ENCODE measurements around the gene OR6S1. TPM values are rescaled to one million over a fixed set of nuclear protein-coding genes. Genes with fewer than 3 reads are reported as not detected.
"Not testable (repeated sequence)": the region's sequence is repeated elsewhere in the genome, so short reads cannot be mapped to it uniquely, and the experiment has no call there.

OR6S1 gene
- total RNA-seq, 1 experiment from 2014 or later: not detected

GRCh38 chr14:20679907-20680306 lies 38.4 kb upstream of the OR6S1 start:
- peak overlapping the region; percentile 85 for H3K9ac ChIP-seq (ENCODE audit: low read length)
- no peak for DNase-seq
- H3K4me3 ChIP-seq (ENCODE audit: low read length): peak overlapping the region; percentile 78
- H3K27ac ChIP-seq (ENCODE audit: low read length): no peak overlapping the region
- no peaks in the 10 kb centered on the region for H3K79me2 ChIP-seq (ENCODE audit: low read length)
- H2AFZ ChIP-seq (ENCODE audit: low read length): peak overlapping the region; percentile 80
- no peaks in the 10 kb centered on the region for H3K27me3 ChIP-seq (ENCODE audit: low read length)
- no peaks in the 10 kb centered on the region for H3K9me2 ChIP-seq (replicated peaks; ENCODE audit: insufficient read depth, low read length)
- H3K4me2 ChIP-seq (ENCODE audit: low read depth, low read length, poor library complexity, severe bottlenecking): peak overlapping the region; percentile 93
- H3K36me3 ChIP-seq (ENCODE audit: insufficient read depth, low read length): no peaks in the 10 kb centered on the region
- H4K20me1 ChIP-seq (ENCODE audit: insufficient read depth, low read depth, low read length): no peaks in the 10 kb centered on the region
- peaks cover 48% of the 10 kb centered on the region for H3K4me1 ChIP-seq (ENCODE audit: low read length)
- no peaks in the 10 kb centered on the region for H3K9me3 ChIP-seq (ENCODE audit: low read length)

DNA sequence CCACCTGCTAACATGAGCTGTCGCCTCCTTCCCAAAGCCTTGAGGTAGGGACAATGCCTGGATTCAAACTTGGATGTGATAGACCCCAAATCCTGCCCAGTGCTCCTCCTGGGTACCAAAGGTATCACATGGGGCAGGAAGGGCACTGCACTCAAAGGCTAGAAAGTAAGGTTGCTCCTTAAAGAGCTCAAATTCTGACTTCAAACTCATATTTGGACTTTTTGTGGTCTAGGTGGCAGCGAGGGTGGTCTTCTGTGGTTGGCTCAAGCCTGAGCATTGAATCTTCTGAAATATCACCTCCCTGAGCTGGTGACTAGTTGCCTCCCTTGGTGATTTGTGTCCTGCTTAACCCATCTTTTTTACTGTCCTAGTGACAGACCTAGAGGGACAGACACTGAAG lies 34.6 kb upstream of the OR6S1 start:
- Histone ChIP-seq H3K27ac (ENCODE audit: low read length) (no peak overlapping the region), H4K20me1 (ENCODE audit: insufficient read depth, low read depth, low read length) (no peaks in the 10 kb centered on the region), H3K4me3 (ENCODE audit: low read length) (no peak overlapping the region), H3K4me1 (ENCODE audit: low read length) (peaks cover 16% of the 10 kb centered on the region), H3K27me3 (ENCODE audit: low read length) (no peaks in the 10 kb centered on the region), H2AFZ (ENCODE audit: low read length) (no peak overlapping the region), H3K79me2 (ENCODE audit: low read length) (no peaks in the 10 kb centered on the region), H3K36me3 (ENCODE audit: insufficient read depth, low read length) (no peaks in the 10 kb centered on the region), H3K9me3 (ENCODE audit: low read length) (no peaks in the 10 kb centered on the region), H3K9ac (ENCODE audit: low read length) (no peak overlapping the region), H3K4me2 (ENCODE audit: low read depth, low read length, poor library complexity, severe bottlenecking) (no peak overlapping the region), H3K9me2 (replicated peaks; ENCODE audit: insufficient read depth, low read length) (no peaks in the 10 kb centered on the region)
- DNase-seq: no peak

DNA sequence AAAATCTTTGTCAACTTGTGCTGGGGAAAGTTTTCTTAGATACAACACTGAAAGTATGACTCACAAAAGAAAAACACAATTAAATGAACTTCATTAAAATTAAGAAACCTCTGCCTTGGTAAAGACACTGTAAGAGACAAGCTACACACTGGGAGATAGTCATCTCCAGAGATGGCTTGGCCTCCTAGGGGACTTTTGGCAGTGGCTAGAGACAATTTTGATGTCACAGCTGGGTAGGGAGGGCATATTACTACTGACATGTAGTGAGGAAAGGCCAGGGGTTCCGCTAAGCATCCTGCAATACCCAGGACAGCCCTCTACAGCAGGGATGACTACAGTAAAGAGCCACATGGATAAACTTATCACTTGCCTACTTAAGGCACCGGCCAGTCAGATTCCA lies 34.2 kb upstream of the OR6S1 start:
- Histone ChIP-seq H3K36me3 (ENCODE audit: insufficient read depth, low read length) (no peaks in the 10 kb centered on the region), H3K4me3 (ENCODE audit: low read length) (no peak overlapping the region), H3K9me3 (ENCODE audit: low read length) (no peaks in the 10 kb centered on the region), H3K9me2 (replicated peaks; ENCODE audit: insufficient read depth, low read length) (no peaks in the 10 kb centered on the region), H3K27me3 (ENCODE audit: low read length) (no peaks in the 10 kb centered on the region), H3K4me1 (ENCODE audit: low read length) (peaks cover 12% of the 10 kb centered on the region), H3K4me2 (ENCODE audit: low read depth, low read length, poor library complexity, severe bottlenecking) (no peak overlapping the region), H3K27ac (ENCODE audit: low read length) (no peak overlapping the region), H3K9ac (ENCODE audit: low read length) (no peak overlapping the region), H4K20me1 (ENCODE audit: insufficient read depth, low read depth, low read length) (no peaks in the 10 kb centered on the region), H3K79me2 (ENCODE audit: low read length) (no peaks in the 10 kb centered on the region), H2AFZ (ENCODE audit: low read length) (no peak overlapping the region)
- DNase-seq: no peak

DNA sequence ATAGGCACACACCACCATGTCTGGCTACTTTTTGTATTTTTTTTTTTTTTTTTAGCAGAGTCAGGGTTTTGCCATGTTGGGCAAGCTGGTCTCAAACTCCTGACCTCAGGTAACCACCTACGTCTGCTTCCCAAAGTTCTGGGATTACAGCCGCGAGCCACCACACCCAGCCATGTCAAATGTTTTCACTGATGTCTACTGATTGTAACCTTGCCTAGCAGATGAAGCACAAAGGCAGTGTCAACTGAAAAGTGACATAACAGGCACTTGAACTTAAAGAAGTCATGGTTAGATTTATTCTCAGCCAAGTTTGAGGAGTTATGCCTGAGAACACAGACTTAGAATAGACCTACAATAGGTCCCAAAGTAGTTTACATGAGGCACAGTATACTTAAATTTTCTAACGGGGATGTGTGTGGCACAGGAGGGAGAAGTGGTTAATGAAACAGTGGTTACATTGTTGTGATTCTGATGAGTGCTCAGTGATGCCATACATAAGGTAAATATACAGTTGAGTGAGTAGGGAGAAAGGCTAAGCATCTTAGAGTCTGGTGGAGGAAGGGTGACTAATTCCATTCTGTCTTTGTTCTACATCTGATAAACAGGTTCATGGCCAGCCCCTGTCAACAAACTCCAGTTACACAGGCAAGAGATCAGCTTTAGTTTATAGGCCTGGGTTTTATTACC lies 30.2 kb upstream of the OR6S1 start:
- DNase-seq: no peak
- no peak overlapping the region for H3K27ac ChIP-seq (ENCODE audit: low read length)
- H3K36me3 ChIP-seq (ENCODE audit: insufficient read depth, low read length): no peaks in the 10 kb centered on the region
- H2AFZ ChIP-seq (ENCODE audit: low read length): no peak overlapping the region
- 0 out of 2 replicates have a peak, but pooled peaks cover 3% of the 10 kb centered on the region for H3K4me1 ChIP-seq (ENCODE audit: low read length)
- H3K9ac ChIP-seq (ENCODE audit: low read length): no peak overlapping the region
- no peaks in the 10 kb centered on the region for H4K20me1 ChIP-seq (ENCODE audit: insufficient read depth, low read depth, low read length)
- H3K79me2 ChIP-seq (ENCODE audit: low read length): no peaks in the 10 kb centered on the region
- no peaks in the 10 kb centered on the region for H3K9me3 ChIP-seq (ENCODE audit: low read length)
- no peaks in the 10 kb centered on the region for H3K27me3 ChIP-seq (ENCODE audit: low read length)
- no peak overlapping the region for H3K4me3 ChIP-seq (ENCODE audit: low read length)
- H3K9me2 ChIP-seq (replicated peaks; ENCODE audit: insufficient read depth, low read length): no peaks in the 10 kb centered on the region
- H3K4me2 ChIP-seq (ENCODE audit: low read depth, low read length, poor library complexity, severe bottlenecking): no peak overlapping the region

DNA sequence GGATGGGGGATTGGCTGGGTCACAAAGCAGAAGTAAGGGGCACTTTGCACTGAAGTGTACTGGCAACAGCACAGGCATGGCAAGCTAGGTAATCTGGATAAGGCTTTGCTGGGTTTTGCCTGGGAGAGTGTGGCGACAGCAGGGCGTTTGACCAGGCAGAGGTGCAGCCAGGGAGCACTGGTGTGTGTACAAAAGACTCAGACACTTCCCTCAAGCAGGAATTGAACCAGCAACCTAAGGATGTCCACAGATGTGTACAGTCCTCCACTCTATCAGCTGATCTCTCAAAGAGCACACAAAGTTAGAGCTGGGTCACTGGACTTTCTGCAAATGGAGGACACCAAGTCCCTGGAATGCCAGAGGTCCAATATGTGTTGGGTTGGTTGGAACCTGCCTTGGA lies 27.5 kb upstream of the OR6S1 start:
- Histone ChIP-seq H3K27ac (ENCODE audit: low read length) (no peak overlapping the region), H3K9ac (ENCODE audit: low read length) (no peak overlapping the region), H2AFZ (ENCODE audit: low read length) (no peak overlapping the region), H3K27me3 (ENCODE audit: low read length) (no peaks in the 10 kb centered on the region), H4K20me1 (ENCODE audit: insufficient read depth, low read depth, low read length) (no peaks in the 10 kb centered on the region), H3K9me3 (ENCODE audit: low read length) (no peaks in the 10 kb centered on the region), H3K79me2 (ENCODE audit: low read length) (no peaks in the 10 kb centered on the region), H3K4me3 (ENCODE audit: low read length) (no peak overlapping the region), H3K9me2 (replicated peaks; ENCODE audit: insufficient read depth, low read length) (no peaks in the 10 kb centered on the region), H3K4me1 (ENCODE audit: low read length) (0 out of 2 replicates have a peak, but pooled peaks cover 3% of the 10 kb centered on the region), H3K4me2 (ENCODE audit: low read depth, low read length, poor library complexity, severe bottlenecking) (no peak overlapping the region), H3K36me3 (ENCODE audit: insufficient read depth, low read length) (no peaks in the 10 kb centered on the region)
- no peak for DNase-seq

DNA sequence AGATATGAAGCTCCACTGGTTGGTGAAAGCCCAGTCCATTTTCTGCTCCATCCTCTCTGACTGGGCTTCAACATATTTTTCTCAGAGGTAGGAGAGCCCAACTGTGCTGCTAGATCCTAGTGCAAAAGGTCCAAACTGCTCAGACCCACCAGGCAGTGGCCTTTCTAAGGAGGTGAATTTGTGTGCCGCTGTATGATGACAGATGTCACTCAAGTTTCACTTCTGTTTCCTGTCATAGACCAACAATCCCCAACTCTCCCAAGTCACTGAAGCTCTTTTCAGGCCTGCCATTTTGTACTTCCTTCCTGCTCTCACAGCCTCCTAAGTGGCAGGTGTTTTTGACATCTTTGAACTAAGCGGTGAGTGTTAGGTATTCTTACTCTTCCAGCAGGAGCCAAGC lies 26.5 kb upstream of the OR6S1 start:
- Histone ChIP-seq H3K9me3 (ENCODE audit: low read length) (no peaks in the 10 kb centered on the region), H3K9ac (ENCODE audit: low read length) (no peak overlapping the region), H3K4me1 (ENCODE audit: low read length) (0 out of 2 replicates have a peak, but pooled peaks cover 3% of the 10 kb centered on the region), H3K27ac (ENCODE audit: low read length) (no peak overlapping the region), H3K79me2 (ENCODE audit: low read length) (no peaks in the 10 kb centered on the region), H2AFZ (ENCODE audit: low read length) (no peak overlapping the region), H3K9me2 (replicated peaks; ENCODE audit: insufficient read depth, low read length) (no peaks in the 10 kb centered on the region), H3K4me3 (ENCODE audit: low read length) (no peak overlapping the region), H3K4me2 (ENCODE audit: low read depth, low read length, poor library complexity, severe bottlenecking) (no peak overlapping the region), H3K27me3 (ENCODE audit: low read length) (no peaks in the 10 kb centered on the region), H3K36me3 (ENCODE audit: insufficient read depth, low read length) (no peaks in the 10 kb centered on the region), H4K20me1 (ENCODE audit: insufficient read depth, low read depth, low read length) (no peaks in the 10 kb centered on the region)
- DNase-seq: no peak

DNA sequence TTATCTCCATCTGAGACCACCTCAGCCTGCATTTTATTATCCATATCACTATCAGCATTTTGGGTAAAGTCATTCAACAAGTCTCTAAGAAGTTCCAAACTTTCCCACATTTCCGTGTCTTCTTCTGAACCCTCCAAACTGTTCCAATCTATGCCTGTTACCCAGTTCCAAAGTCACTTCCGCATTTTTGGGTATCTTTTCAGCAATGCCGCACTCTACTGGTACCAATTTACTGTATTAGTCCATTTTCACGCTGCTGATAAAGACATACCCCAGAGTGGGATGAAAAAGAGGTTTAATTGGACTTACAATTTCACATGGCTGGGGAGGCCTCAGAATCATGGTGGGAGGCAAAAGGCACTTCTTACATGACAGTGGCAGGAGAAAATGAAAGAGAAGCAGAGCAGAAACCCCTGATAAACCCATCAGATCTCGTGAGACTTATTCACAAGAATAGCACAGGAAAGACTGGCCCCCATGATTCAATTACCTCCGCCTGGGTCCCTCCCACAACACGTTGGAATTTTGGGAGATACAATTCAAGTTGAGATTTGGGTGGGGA lies 25.0 kb upstream of the OR6S1 start:
- DNase-seq: peak; percentile 53
- not testable (repeated sequence) for H3K36me3 ChIP-seq (ENCODE audit: insufficient read depth, low read length); H3K9me3 ChIP-seq (ENCODE audit: low read length); H2AFZ ChIP-seq (ENCODE audit: low read length); H3K27me3 ChIP-seq (ENCODE audit: low read length); H3K79me2 ChIP-seq (ENCODE audit: low read length); H3K4me1 ChIP-seq (ENCODE audit: low read length); H3K27ac ChIP-seq (ENCODE audit: low read length); H3K9me2 ChIP-seq (replicated peaks; ENCODE audit: insufficient read depth, low read length); H4K20me1 ChIP-seq (ENCODE audit: insufficient read depth, low read depth, low read length)
- peak overlapping the region; percentile 41 for H3K9ac ChIP-seq (ENCODE audit: low read length)
- H3K4me2 ChIP-seq (ENCODE audit: low read depth, low read length, poor library complexity, severe bottlenecking): peak overlapping the region; percentile 41
- peak overlapping the region; percentile 37; the same call in 1 of the 2 replicates for H3K4me3 ChIP-seq (ENCODE audit: low read length)

DNA sequence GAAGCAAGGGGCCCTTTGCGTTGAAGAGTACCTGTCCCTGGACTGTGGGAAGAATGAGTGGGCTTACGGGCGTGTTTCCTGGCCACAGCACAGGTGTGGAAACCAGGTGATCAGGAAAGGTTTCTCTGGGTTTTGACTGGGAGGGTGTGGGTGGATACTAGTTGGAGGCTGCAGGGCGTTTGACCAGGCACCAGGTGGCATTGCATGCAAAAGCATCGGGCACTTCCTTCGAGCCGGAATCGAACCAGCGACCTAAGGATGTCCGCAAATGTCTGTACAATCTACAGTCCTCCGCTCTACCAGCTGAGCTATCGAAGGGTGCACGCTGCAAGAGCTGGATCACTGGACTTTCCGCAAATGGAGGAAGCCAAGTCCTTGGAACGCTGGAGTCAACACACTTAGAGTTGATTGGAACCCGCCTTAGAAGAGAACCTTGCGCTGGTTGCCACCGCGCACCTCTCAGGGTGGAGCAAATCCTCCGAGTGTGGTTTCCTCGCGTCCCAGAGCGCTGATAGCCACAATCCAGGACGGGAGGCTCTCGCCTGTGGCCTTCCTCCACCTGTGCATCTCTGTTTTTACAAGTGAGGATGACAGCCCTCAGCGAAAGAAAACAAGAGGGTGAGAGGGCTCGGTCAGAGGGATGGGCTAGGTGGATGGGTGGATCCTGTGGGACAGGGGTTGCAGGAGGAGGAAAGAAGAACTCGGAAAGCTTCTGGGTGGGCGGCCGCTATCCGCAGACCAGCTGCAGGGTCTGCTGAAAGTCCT lies 21.7 kb upstream of the OR6S1 start:
- H4K20me1 ChIP-seq (ENCODE audit: insufficient read depth, low read depth, low read length): no peaks in the 10 kb centered on the region
- no peaks in the 10 kb centered on the region for H3K27me3 ChIP-seq (ENCODE audit: low read length)
- no peaks in the 10 kb centered on the region for H3K9me2 ChIP-seq (replicated peaks; ENCODE audit: insufficient read depth, low read length)
- H3K36me3 ChIP-seq (ENCODE audit: insufficient read depth, low read length): no peaks in the 10 kb centered on the region
- H3K27ac ChIP-seq (ENCODE audit: low read length): no peak overlapping the region
- no peak overlapping the region for H3K4me3 ChIP-seq (ENCODE audit: low read length)
- H3K9ac ChIP-seq (ENCODE audit: low read length): no peak overlapping the region
- DNase-seq: peak; percentile 87
- no peak overlapping the region for H2AFZ ChIP-seq (ENCODE audit: low read length)
- H3K79me2 ChIP-seq (ENCODE audit: low read length): no peaks in the 10 kb centered on the region
- H3K4me2 ChIP-seq (ENCODE audit: low read depth, low read length, poor library complexity, severe bottlenecking): no peak overlapping the region
- 0 out of 2 replicates have a peak, but pooled peaks cover 3% of the 10 kb centered on the region for H3K4me1 ChIP-seq (ENCODE audit: low read length)
- no peaks in the 10 kb centered on the region for H3K9me3 ChIP-seq (ENCODE audit: low read length)
